Activated T-cell treated with anti-CD3 and anti-CD28 coated beads, Interleukin-2, amount 50 U/mL, for 72 hours (primary cell): ENCODE measurements around the gene EPHB1. TPM values are rescaled to one million over a fixed set of nuclear protein-coding genes. Genes with fewer than 3 reads are reported as not detected.
A peak's percentile ranks its signal among the peaks of the same experiment; 100 is the strongest.

Source experiments
- ATAC-seq, 2 donors: fragments of 150-1000 bp; cut with Tn5 transposase; replicated peaks in 1 of 2; 2 replicates each; pipeline ENCODE4 v1.10.0; 2021; ENCODE audit warnings: moderate library complexity in 2 of 2, mild to moderate bottlenecking in 1 of 2
- DNase-seq, 2 donors: peaks; one replicate each; pipeline ENCODE4 v3.0.0; 2021 to 2022; ENCODE audit warnings: mixed read lengths in 1 of 2
- H3K27ac Mint-ChIP-seq: one replicate; pipeline ENCODE4 v1.8.0; 2022; ENCODE audit warnings: mild to moderate bottlenecking, moderate library complexity, mixed read lengths
- H3K27me3 Mint-ChIP-seq: one replicate; pipeline ENCODE4 v1.8.0; 2022; ENCODE audit warnings: low read depth, mixed read lengths
- H3K36me3 Mint-ChIP-seq, 2 donors: one replicate each; pipeline ENCODE4 v1.8.0; 2022; ENCODE audit warnings: mixed read lengths in 2 of 2, mild to moderate bottlenecking in 1 of 2; ENCODE audit not compliant: insufficient read depth in 2 of 2
- H3K4me1 Mint-ChIP-seq: one replicate; pipeline ENCODE4 v1.8.0; 2022; ENCODE audit warnings: low read depth, mixed read lengths
- H3K4me3 Mint-ChIP-seq, 2 donors: one replicate each; pipeline ENCODE4 v1.8.0; 2022; ENCODE audit warnings: mild to moderate bottlenecking in 2 of 2, mixed read lengths in 2 of 2, moderate library complexity in 2 of 2
- H3K9me3 Mint-ChIP-seq, 2 donors: one replicate each; pipeline ENCODE4 v1.8.0; 2022; ENCODE audit warnings: mixed read lengths in 2 of 2
- total RNA-seq, 2 donors: library from RNA; stranded (reverse); gene quantifications; one replicate each; pipeline ENCODE4 v1.2.3, GENCODE V29; 2022

EPHB1 gene
- total RNA-seq, result 1 to 10 TPM in 1 of 2 donors, under 1 TPM in 1; 0.43 to 1.3 TPM

GRCh38 chr3:134794950-134795745, at the start of gene EPHB1:
EPHB1 (plus strand) TSS chr3:134795260.
- Mint-ChIP-seq H3K9me3 (no peaks in the 10 kb centered on the region), H3K27ac (no peak within 1 kb of the TSS), H3K36me3 (no peaks in the 10 kb centered on the region), H3K27me3 (peaks cover 79% of the 10 kb centered on the region), H3K4me3 (peak within 1 kb of the TSS; percentile 83 to 95), H3K4me1 (peaks cover 16% of the 10 kb centered on the region)
- ATAC-seq (peak; percentile 84 to 88), DNase-seq (peak; percentile 77 to 81)

- DNase-seq, result no peak
- Mint-ChIP-seq H3K36me3 (no peaks in the 10 kb centered on the region), H3K27ac (no peak overlapping the region), H3K4me3 (no peak overlapping the region), H3K4me1 (no peaks in the 10 kb centered on the region), H3K27me3 (no peaks in the 10 kb centered on the region), H3K9me3 (peaks cover 0 to 3% of the 10 kb centered on the region in 2 donors)
- no peak for ATAC-seq
Measured at GRCh38 chr3:134748698-134749097, 46.4 kb upstream of the EPHB1 start.

DNA sequence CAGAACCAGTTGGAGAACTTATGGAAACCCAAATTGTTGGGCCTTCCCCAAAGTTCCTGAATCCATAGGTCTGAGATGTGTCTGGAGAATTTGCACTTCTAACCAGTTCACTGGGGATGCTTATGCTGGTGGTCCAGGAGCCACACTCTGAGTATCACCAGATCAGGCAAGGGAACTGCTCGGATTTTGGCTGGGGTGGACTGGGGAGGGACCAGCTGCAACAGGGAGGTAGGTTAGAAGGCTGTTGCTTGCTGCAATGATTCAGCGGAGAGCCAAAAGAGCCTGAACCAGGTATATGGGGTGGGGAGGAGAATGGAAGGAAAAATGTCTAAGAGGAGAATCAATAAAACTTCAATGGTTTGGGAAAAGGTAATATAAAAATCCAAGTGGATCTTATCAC, 45.9 kb upstream of the EPHB1 start:
- ATAC-seq, result no peak
- Mint-ChIP-seq H3K36me3 (no peaks in the 10 kb centered on the region), H3K27me3 (no peaks in the 10 kb centered on the region), H3K27ac (no peak overlapping the region), H3K9me3 (peaks cover 0 to 3% of the 10 kb centered on the region in 2 donors), H3K4me3 (no peak overlapping the region), H3K4me1 (no peaks in the 10 kb centered on the region)
- no peak for DNase-seq

GRCh38 chr3:134749802-134750553, 45.1 kb upstream of the EPHB1 start:
- Mint-ChIP-seq H3K27ac (no peak overlapping the region), H3K4me3 (no peak overlapping the region), H3K27me3 (no peaks in the 10 kb centered on the region), H3K4me1 (no peaks in the 10 kb centered on the region), H3K36me3 (no peaks in the 10 kb centered on the region), H3K9me3 (peaks cover 0 to 3% of the 10 kb centered on the region in 2 donors)
- ATAC-seq, result no peak
- no peak for DNase-seq

GRCh38 chr3:134751831-134752230, 43.2 kb upstream of the EPHB1 start:
- no peaks in the 10 kb centered on the region for H3K4me1 Mint-ChIP-seq
- H3K4me3 Mint-ChIP-seq, result no peak overlapping the region
- ATAC-seq (no peak), DNase-seq (no peak)
- H3K27me3 Mint-ChIP-seq, result no peaks in the 10 kb centered on the region
- H3K9me3 Mint-ChIP-seq, result no peaks in the 10 kb centered on the region
- H3K36me3 Mint-ChIP-seq, result no peaks in the 10 kb centered on the region
- no peak overlapping the region for H3K27ac Mint-ChIP-seq

DNA sequence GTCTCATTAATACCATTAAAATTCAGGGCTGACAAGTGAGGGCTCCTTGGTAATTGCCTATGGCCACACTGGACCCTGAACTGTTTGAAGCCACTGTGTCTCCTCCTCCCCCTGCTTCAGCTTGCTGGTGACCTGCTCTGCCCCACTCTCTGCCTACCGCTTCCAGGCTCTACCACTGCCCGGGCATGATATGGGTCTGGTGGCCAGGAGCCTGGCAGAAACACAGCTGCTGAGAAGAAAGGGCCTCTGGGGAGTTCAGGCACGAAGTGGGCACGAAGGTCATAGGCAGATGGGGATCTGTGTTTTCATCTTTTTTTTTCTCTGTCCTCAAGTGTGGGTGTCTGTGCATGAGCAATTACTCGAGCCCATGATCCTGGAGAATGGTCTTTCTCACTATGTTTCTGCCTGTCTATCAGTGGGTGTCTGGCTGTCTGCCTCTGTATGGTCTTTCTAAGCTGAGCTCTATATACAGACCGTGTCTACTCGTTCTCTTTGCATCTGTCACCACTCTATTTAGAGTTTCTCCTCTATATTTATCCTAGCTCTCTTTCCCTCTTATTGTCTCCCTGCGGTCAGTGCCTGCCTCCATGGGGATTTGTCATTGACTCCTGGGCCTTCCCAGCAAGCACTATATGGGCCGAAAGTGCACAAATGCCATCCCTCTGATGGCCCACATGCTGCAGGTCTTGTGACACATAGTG, 42.1 kb upstream of the EPHB1 start:
- Mint-ChIP-seq H3K4me3 (no peak overlapping the region), H3K27ac (no peak overlapping the region), H3K36me3 (no peaks in the 10 kb centered on the region), H3K4me1 (no peaks in the 10 kb centered on the region), H3K9me3 (no peaks in the 10 kb centered on the region), H3K27me3 (no peaks in the 10 kb centered on the region)
- DNase-seq (no peak), ATAC-seq (no peak)

GRCh38 chr3:134753999-134754742, 40.9 kb upstream of the EPHB1 start:
- no peak overlapping the region for H3K4me3 Mint-ChIP-seq
- no peaks in the 10 kb centered on the region for H3K9me3 Mint-ChIP-seq
- no peaks in the 10 kb centered on the region for H3K36me3 Mint-ChIP-seq
- DNase-seq (no peak), ATAC-seq (no peak)
- no peaks in the 10 kb centered on the region for H3K27me3 Mint-ChIP-seq
- no peak overlapping the region for H3K27ac Mint-ChIP-seq
- no peaks in the 10 kb centered on the region for H3K4me1 Mint-ChIP-seq

DNA sequence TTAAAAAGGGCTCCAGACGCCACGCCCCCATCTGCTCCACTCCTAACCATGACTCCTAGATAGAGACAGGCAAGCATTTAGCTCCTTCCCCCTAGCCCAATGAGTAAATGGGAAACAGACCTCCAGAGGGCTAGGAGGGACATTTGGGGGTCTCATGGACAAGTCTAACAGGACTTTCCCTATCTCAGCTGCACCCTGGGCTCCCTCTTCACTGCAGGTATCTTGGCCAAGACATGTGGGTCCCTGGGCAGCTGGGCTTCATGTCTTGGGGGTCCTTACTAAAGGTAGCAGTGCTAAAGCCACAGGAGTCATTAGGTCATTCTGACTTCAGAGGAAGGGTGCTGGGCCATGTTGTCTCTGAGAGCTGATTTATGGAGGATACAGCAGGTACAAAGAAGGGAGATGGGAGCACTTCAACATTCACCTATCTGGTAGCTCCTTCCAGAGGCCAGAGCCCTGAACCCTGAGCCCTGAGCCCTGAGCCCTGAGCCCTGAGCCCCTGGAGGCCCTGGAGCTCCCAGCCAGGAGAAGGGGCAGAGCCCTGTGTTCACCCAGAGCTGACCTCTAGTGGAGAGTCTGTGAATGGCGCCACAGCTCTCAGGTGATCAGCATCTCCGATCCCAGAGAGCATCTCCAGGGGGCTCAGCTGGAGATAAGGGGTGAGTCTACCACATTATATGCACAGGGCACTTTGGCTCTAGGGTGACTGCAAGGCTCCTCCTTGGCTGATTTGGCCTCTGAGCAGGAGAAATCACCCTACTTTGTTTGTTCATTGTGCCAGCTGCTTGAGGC, 40.1 kb upstream of the EPHB1 start:
- H3K4me1 Mint-ChIP-seq, result no peaks in the 10 kb centered on the region
- H3K27me3 Mint-ChIP-seq, result no peaks in the 10 kb centered on the region
- DNase-seq (peak; percentile 36 to 39), ATAC-seq (peak in 1 of 2 donors; percentile 44)
- no peak overlapping the region for H3K4me3 Mint-ChIP-seq
- no peaks in the 10 kb centered on the region for H3K9me3 Mint-ChIP-seq
- H3K27ac Mint-ChIP-seq, result no peak overlapping the region
- H3K36me3 Mint-ChIP-seq, result no peaks in the 10 kb centered on the region

- no peaks in the 10 kb centered on the region for H3K9me3 Mint-ChIP-seq
- H3K4me1 Mint-ChIP-seq, result no peaks in the 10 kb centered on the region
- DNase-seq, result no peak
- no peak overlapping the region for H3K4me3 Mint-ChIP-seq
- no peak for ATAC-seq
- H3K36me3 Mint-ChIP-seq, result no peaks in the 10 kb centered on the region
- no peaks in the 10 kb centered on the region for H3K27me3 Mint-ChIP-seq
- no peak overlapping the region for H3K27ac Mint-ChIP-seq
Measured at GRCh38 chr3:134755821-134756220, 39.2 kb upstream of the EPHB1 start.

GRCh38 chr3:134757549-134758069, 37.5 kb upstream of the EPHB1 start:
- Mint-ChIP-seq H3K4me1 (no peaks in the 10 kb centered on the region), H3K4me3 (no peak overlapping the region), H3K27me3 (no peaks in the 10 kb centered on the region), H3K36me3 (no peaks in the 10 kb centered on the region), H3K27ac (no peak overlapping the region), H3K9me3 (no peaks in the 10 kb centered on the region)
- no peak for DNase-seq
- no peak for ATAC-seq

DNA sequence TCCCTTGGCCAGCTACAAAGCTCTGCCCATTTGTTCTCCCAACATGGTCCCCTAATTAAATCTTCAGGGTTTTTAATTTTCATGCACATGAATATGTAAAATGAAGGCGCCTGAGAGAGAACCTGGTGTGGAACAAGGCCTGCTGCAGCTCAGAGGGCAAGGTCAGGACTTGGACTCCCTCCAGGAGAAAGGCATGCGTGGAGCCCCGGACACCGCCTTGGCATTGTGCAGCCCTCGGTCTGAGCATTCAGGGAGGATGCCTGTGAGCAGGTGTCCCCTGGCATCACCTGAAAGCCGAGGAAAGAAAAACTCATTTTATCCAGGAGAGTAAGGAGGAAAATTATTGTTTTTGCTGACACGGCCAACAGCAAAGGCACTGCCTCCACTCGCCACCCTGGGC, 33.8 kb upstream of the EPHB1 start:
- ATAC-seq (no peak), DNase-seq (no peak)
- Mint-ChIP-seq H3K4me1 (no peaks in the 10 kb centered on the region), H3K27ac (no peak overlapping the region), H3K27me3 (peaks cover 7% of the 10 kb centered on the region), H3K4me3 (no peak overlapping the region), H3K9me3 (no peaks in the 10 kb centered on the region), H3K36me3 (no peaks in the 10 kb centered on the region)

DNA sequence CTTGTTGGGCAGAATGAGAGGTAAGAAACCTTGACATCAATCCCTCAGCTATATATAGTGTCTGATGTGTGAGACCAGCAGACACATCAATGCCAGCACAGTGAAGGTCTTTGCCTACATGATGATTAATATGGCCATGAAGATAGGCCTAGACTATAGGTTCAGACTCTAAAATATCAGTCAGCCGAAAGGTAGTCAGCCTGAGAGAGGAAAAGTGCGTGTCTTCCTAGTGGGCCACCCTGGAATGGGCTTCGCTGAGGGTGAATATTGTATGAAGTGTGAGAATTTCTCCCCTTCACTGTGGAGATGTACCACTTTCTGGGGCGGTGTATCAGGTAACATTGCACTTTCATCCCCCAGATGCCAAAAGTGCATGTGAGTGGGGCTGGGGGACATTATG, 33.0 kb upstream of the EPHB1 start:
- ATAC-seq (no peak), DNase-seq (no peak)
- Mint-ChIP-seq H3K4me1 (no peaks in the 10 kb centered on the region), H3K36me3 (no peaks in the 10 kb centered on the region), H3K4me3 (no peak overlapping the region), H3K9me3 (no peaks in the 10 kb centered on the region), H3K27me3 (peaks cover 7% of the 10 kb centered on the region), H3K27ac (no peak overlapping the region)
